ENCODE results near the gene PNMT. TPM values are rescaled to one million over a fixed set of nuclear protein-coding genes. Genes with fewer than 3 reads are reported as not detected.

PNMT gene
- total RNA-seq, 4 donors from 2014 or later: 0.80 to 48.3 (median 1.3) TPM

DNA sequence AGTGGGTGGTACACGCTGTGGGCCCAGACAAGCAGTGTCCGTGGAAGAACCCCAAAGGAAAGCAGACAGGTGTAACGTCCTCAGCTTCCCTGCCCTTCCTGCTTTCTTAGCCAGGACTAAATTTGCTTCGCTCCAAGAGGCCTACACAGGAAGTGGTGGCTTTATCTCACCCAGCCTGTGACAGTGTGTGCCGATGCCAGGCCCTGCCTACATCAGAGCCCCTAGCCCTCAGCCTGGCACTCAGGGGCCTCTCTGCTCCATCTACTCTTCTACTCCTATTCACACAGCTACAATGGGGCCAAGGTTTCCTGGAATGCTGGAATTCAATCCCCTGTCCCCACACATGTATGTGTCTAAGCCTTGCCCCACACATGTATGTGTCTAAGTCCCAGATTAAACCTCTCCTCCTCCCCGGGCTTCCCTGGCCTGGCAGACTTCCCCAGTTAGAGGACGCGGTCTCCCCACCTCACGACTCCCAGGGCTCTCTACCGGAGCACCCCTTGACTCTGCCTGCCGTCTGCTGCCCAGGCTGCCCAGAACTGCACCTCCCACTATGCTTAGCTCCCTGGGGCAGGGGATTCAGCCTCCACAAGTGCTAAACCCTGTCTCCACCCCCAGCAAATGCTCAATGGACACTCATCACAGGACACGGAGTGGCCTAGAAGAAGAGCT is 11.4 kb downstream of the PNMT start:
- intact Hi-C loops (cut with DNase I; ENCODE audit: low total_unique reads): no loop called here
- Histone ChIP-seq H3K4me1 (peaks cover 21 to 49% (median 47%) of the 10 kb centered on the region in 4 donors), H3K9me3 (no peaks in the 10 kb centered on the region), H3K27ac (peak overlapping the region; percentile 64 to 82 (median 76)), H3K4me3 (no peak overlapping the region), H3K36me3 (peaks cover 0 to 12% (median 0%) of the 10 kb centered on the region in 4 donors), H3K27me3 (no peaks in the 10 kb centered on the region)
- TF ChIP-seq EP300 (IDR thresholded peaks at IDR 0.05; ENCODE audit: low read depth) (no peak), POLR2A (IDR thresholded peaks at IDR 0.05) (peak; percentile 35)
- TF ChIP-seq, protein P1, sequence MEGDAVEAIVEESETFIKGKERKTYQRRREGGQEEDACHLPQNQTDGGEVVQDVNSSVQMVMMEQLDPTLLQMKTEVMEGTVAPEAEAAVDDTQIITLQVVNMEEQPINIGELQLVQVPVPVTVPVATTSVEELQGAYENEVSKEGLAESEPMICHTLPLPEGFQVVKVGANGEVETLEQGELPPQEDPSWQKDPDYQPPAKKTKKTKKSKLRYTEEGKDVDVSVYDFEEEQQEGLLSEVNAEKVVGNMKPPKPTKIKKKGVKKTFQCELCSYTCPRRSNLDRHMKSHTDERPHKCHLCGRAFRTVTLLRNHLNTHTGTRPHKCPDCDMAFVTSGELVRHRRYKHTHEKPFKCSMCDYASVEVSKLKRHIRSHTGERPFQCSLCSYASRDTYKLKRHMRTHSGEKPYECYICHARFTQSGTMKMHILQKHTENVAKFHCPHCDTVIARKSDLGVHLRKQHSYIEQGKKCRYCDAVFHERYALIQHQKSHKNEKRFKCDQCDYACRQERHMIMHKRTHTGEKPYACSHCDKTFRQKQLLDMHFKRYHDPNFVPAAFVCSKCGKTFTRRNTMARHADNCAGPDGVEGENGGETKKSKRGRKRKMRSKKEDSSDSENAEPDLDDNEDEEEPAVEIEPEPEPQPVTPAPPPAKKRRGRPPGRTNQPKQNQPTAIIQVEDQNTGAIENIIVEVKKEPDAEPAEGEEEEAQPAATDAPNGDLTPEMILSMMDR (IDR thresholded peaks at IDR 0.05): peak in 1 of 5 experiments; percentile 22
- no peak for DNase-seq
- in situ Hi-C loops (cut with MboI; ENCODE audit: low pct_ligation_motif_present in 1 of 4, low pct_unique_long_range_greater_than_20kb in 1 of 4, low sequenced_read_pairs in 3 of 4): no loop called here
- WGBS, 2 donors (ENCODE audit: low coverage in 1 of 2): 64% methylated on average over 12 of the region's 12 CpGs; no CpG with 5 or more reads in 1 of the 2 donors

GRCh38 chr17:39683295-39683939 is 15.2 kb downstream of the PNMT start:
- Histone ChIP-seq H3K4me3 (no peak overlapping the region), H3K4me1 (peaks cover 8 to 34% (median 28%) of the 10 kb centered on the region in 4 donors), H3K27me3 (no peaks in the 10 kb centered on the region), H3K27ac (no peak overlapping the region), H3K36me3 (peaks cover 0 to 13% (median 0%) of the 10 kb centered on the region in 4 donors), H3K9me3 (no peaks in the 10 kb centered on the region)
- in situ Hi-C loops (cut with MboI; ENCODE audit: low pct_ligation_motif_present in 1 of 4, low pct_unique_long_range_greater_than_20kb in 1 of 4, low sequenced_read_pairs in 3 of 4) (no loop called here), intact Hi-C loops (cut with DNase I; ENCODE audit: low total_unique reads) (no loop called here)
- 90 to 91% methylated on average over 5 to 9 of the region's 9 CpGs for WGBS, 2 donors (ENCODE audit: low coverage in 1 of 2)
- TF ChIP-seq POLR2AphosphoS5 (IDR thresholded peaks at IDR 0.05) (no peak), POLR2A (IDR thresholded peaks at IDR 0.05) (no peak), EP300 (IDR thresholded peaks at IDR 0.05; ENCODE audit: low read depth) (no peak)
- TF ChIP-seq, protein P1 (IDR thresholded peaks at IDR 0.05): no peak
- no peak for DNase-seq

GRCh38 chr17:39684369-39685192 is 16.3 kb downstream of the PNMT start:
- H3K27me3 ChIP-seq: no peaks in the 10 kb centered on the region
- 92% methylated on average over 12 of the region's 12 CpGs; no CpG with 5 or more reads in 1 of the 2 donors for WGBS, 2 donors (ENCODE audit: low coverage in 1 of 2)
- no peak overlapping the region for H3K4me3 ChIP-seq
- TF ChIP-seq POLR2AphosphoS5 (IDR thresholded peaks at IDR 0.05) (no peak), POLR2A (IDR thresholded peaks at IDR 0.05) (no peak), EP300 (IDR thresholded peaks at IDR 0.05; ENCODE audit: low read depth) (no peak)
- TF ChIP-seq, protein P1 (IDR thresholded peaks at IDR 0.05): no peak
- intact Hi-C loops (cut with DNase I; ENCODE audit: low total_unique reads): no loop called here
- H3K36me3 ChIP-seq: peaks cover 0 to 13% (median 0%) of the 10 kb centered on the region in 4 donors
- H3K4me1 ChIP-seq: peaks cover 11 to 33% (median 25%) of the 10 kb centered on the region in 4 donors
- no peak for DNase-seq
- in situ Hi-C loops (cut with MboI; ENCODE audit: low pct_ligation_motif_present in 1 of 4, low pct_unique_long_range_greater_than_20kb in 1 of 4, low sequenced_read_pairs in 3 of 4): no loop called here
- no peak overlapping the region for H3K27ac ChIP-seq
- no peaks in the 10 kb centered on the region for H3K9me3 ChIP-seq

GRCh38 chr17:39687101-39687545 is 18.9 kb downstream of the PNMT start:
- Histone ChIP-seq H3K27me3 (no peaks in the 10 kb centered on the region), H3K36me3 (peaks cover 0 to 7% (median 0%) of the 10 kb centered on the region in 4 donors), H3K27ac (peak overlapping the region; percentile 88 to 94 (median 93)), H3K4me1 (peaks cover 8 to 24% (median 18%) of the 10 kb centered on the region in 4 donors), H3K4me3 (peak overlapping the region in 3 of 4 donors; percentile 59 to 86 (median 74)), H3K9me3 (no peaks in the 10 kb centered on the region)
- intact Hi-C loops (cut with DNase I; ENCODE audit: low total_unique reads): no loop called here
- WGBS, 2 donors (ENCODE audit: low coverage in 1 of 2): 38 to 45% methylated on average over 5 to 6 of the region's 6 CpGs
- DNase-seq: no peak
- TF ChIP-seq EP300 (IDR thresholded peaks at IDR 0.05; ENCODE audit: low read depth): no peak
- TF ChIP-seq POLR2AphosphoS5 (IDR thresholded peaks at IDR 0.05): peak in 1 of 3 donors; percentile 50
- TF ChIP-seq POLR2A (IDR thresholded peaks at IDR 0.05): no peak
- TF ChIP-seq, protein P1 (IDR thresholded peaks at IDR 0.05): no peak
- in situ Hi-C loops (cut with MboI; ENCODE audit: low pct_ligation_motif_present in 1 of 4, low pct_unique_long_range_greater_than_20kb in 1 of 4, low sequenced_read_pairs in 3 of 4): no loop called here

All from transverse colon (tissue), 4 donors.